Calu3 (cell line): ENCODE results near the gene RMP24. TPM values are rescaled to one million over a fixed set of nuclear protein-coding genes. Genes with fewer than 3 reads are reported as not detected.

ENCODE experiments used
- microRNA-seq: library from miRNA; unstranded; fragments of <30 nt; microRNA quantifications from one replicate; pipeline ENCODE4 v1.2.0, GENCODE V29; 2022
- total RNA-seq: library from RNA; stranded (reverse); gene quantifications from 2 replicates; pipeline ENCODE4 v1.2.3, GENCODE V29; 2022

The RMP24 gene

Small RNA genes within 50 kb of the gene (microRNA-seq; reads per million reads assigned to microRNA genes)
- not detected for gene MIR3929

Other genes starting within 250 kb of the RMP24 start
- 68.8 and 72.6 TPM in 2 replicates for gene RPRD1A, start 94.9 kb downstream of the RMP24 start, total RNA-seq
- 54.4 and 62.9 TPM in 2 replicates for gene SLC39A6, start 156.7 kb downstream of the RMP24 start, total RNA-seq
- gene ELP2, start 157.2 kb downstream of the RMP24 start, total RNA-seq = 75.8 and 82.2 TPM in 2 replicates
- gene MOCOS, start 214.8 kb downstream of the RMP24 start, total RNA-seq = 24.5 and 25.7 TPM in 2 replicates